GM10266 (cell line): ENCODE data around the gene ADGRL3.

Experiments
- DNase-seq: peaks from one replicate; pipeline ENCODE4 v3.0.0; 2012; ENCODE audit errors: extremely low spot score
- CTCF ChIP-seq: IDR thresholded peaks from 2 replicates; pipeline ENCODE4 v1.5.1; 2012; ENCODE audit warnings: mild to moderate bottlenecking, low read depth; ENCODE audit not compliant: control insufficient read depth, insufficient read depth; ENCODE audit errors: missing control alignments

ADGRL3 gene

GRCh38 chr4:61909031-61909430 lies 708.9 kb downstream of the ADGRL3 start:
- no peak for DNase-seq
- TF ChIP-seq CTCF: no peak

- DNase-seq: no peak
- no peak for TF ChIP-seq CTCF
Observed at GRCh38 chr4:61911313-61911756, 711.2 kb downstream of the ADGRL3 start.

- no peak for DNase-seq
- no peak for TF ChIP-seq CTCF
Observed at GRCh38 chr4:61913619-61914018, 713.5 kb downstream of the ADGRL3 start.

GRCh38 chr4:61915501-61915900 lies 715.4 kb downstream of the ADGRL3 start:
- DNase-seq: no peak
- TF ChIP-seq CTCF: no peak

GRCh38 chr4:61918507-61918906 lies 718.4 kb downstream of the ADGRL3 start:
- no peak for DNase-seq

GRCh38 chr4:61918987-61919386 lies 718.9 kb downstream of the ADGRL3 start:
- DNase-seq: no peak
- TF ChIP-seq CTCF: no peak

More at GRCh38 chr4:61918507-61918906, 718.4 kb downstream of the ADGRL3 start:
- no peak for TF ChIP-seq CTCF

GRCh38 chr4:61919561-61919960 lies 719.4 kb downstream of the ADGRL3 start:
- DNase-seq: no peak
- no peak for TF ChIP-seq CTCF
